ENCODE results near the gene FOXC1.

FOXC1 gene

DNA sequence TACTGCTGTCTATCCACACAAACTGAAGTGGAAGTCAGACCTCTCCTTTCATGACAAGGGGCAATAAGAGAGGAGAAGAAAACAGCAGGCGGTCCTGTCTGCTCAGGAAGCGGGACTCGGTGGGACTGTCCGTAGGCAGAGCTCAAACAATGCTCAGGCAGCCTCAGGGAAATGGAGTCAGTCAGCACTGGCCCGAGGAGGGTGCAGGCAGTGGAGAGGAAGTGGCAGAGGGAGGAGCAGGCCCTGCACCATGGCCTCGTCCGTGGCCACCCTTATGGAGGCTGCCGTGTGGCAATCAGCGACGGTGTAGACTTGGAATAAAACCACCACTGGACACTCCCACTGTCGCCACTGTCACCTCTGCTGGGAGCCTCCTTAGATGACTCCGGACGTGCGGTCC lies 19.6 kb downstream of the FOXC1 start:
- Histone ChIP-seq H3K27me3 (ENCODE audit: control insufficient read depth, insufficient read depth, low read length) (peaks cover 55% of the 10 kb centered on the region), H3K4me1 (ENCODE audit: control insufficient read depth, insufficient read depth, low read length) (peaks cover 24% of the 10 kb centered on the region), H3K4me3 (ENCODE audit: low read depth, low read length) (no peak overlapping the region), H3K9me3 (ENCODE audit: control insufficient read depth, insufficient read depth, low read depth, low read length) (no peaks in the 10 kb centered on the region), H3K36me3 (ENCODE audit: control insufficient read depth, insufficient read depth, low read length) (no peaks in the 10 kb centered on the region), H3K9ac (ENCODE audit: low read length) (no peak overlapping the region), H3K27ac (ENCODE audit: low read depth, low read length) (no peak overlapping the region)

DNA sequence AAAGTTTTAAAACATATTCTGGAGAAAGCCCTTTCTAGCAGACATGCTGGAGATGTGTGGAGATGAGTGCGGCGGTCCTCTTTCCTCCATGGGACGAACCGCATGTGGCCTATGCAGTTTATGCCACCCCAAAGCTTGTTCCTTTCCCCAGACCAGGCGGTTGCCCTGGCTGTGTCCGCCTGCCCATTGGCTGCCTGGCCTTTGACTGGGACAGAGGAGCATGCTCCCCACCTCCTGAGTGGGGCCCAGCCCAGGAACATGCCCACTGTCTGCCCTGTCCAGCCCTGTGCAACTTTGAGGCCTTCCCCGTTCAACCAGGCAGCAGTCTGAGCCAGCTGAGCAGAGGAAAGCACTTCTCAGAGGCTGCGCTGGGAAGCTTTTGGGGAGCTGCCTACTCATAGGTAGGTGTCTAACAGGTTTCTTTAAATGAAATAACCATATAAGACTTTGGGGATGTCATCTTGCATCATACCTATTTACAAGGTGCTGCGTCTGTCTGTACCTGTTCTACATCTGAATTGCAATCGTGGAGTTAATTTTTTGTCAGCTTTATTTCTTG lies 20.6 kb downstream of the FOXC1 start:
- H3K36me3 ChIP-seq (ENCODE audit: control insufficient read depth, insufficient read depth, low read length), result no peaks in the 10 kb centered on the region

DNA sequence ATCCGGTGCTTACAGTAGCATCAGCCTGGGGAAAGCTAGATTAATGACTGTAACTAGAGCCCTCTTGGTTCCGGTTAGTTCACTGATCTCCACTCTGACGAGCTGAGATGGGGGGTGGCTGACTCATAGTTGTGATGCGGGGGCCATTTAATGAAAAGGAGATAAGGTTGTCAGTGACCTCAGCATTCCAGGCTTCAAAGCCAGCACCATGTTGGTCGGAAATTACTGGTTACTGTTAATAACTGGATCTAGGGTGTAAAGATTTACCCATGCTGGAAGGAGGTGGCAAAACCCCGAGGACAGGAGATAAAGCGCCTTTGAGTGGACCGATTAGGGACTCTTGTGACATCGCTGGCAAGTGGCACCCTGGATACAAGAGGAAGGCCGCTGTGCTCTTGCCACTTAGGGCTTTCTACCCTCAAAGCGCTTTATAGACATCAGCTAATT lies 21.1 kb downstream of the FOXC1 start:
- Histone ChIP-seq H3K9ac (ENCODE audit: low read length) (no peak overlapping the region), H3K36me3 (ENCODE audit: control insufficient read depth, insufficient read depth, low read length) (no peaks in the 10 kb centered on the region), H3K27me3 (ENCODE audit: control insufficient read depth, insufficient read depth, low read length) (peaks cover 40% of the 10 kb centered on the region), H3K4me3 (ENCODE audit: low read depth, low read length) (no peak overlapping the region), H3K9me3 (ENCODE audit: control insufficient read depth, insufficient read depth, low read depth, low read length) (no peaks in the 10 kb centered on the region), H3K4me1 (ENCODE audit: control insufficient read depth, insufficient read depth, low read length) (peaks cover 15% of the 10 kb centered on the region; the same call in 1 of the 2 replicates), H3K27ac (ENCODE audit: low read depth, low read length) (no peak overlapping the region)

More for the DNA sequence above, 20.6 kb downstream of the FOXC1 start:
- no peak overlapping the region for H3K9ac ChIP-seq (ENCODE audit: low read length)
- no peak overlapping the region for H3K27ac ChIP-seq (ENCODE audit: low read depth, low read length)
- no peak overlapping the region for H3K4me3 ChIP-seq (ENCODE audit: low read depth, low read length)
- H3K27me3 ChIP-seq (ENCODE audit: control insufficient read depth, insufficient read depth, low read length), result peaks cover 45% of the 10 kb centered on the region
- H3K9me3 ChIP-seq (ENCODE audit: control insufficient read depth, insufficient read depth, low read depth, low read length), result no peaks in the 10 kb centered on the region
- peaks cover 19% of the 10 kb centered on the region for H3K4me1 ChIP-seq (ENCODE audit: control insufficient read depth, insufficient read depth, low read length)

DNA sequence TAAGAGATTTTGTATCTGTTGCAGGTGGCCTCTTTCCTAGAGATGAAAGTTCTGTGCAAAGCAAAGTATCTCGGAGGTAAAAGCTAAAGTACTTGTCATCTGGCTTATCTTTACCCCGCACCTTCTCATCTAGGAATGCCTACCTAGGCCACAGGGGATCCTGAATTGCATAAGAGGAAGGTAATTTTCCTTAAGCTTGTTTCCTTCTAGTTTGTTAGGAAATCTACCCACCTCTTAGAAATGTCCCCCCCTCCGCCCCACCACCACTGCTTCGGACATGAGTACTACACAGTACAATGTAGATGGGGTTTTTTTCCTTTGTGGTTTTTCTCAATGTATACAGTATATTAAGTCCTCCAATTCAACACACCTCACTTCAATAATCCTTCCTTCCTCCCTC lies 21.5 kb downstream of the FOXC1 start:
- no peak overlapping the region for H3K9ac ChIP-seq (ENCODE audit: low read length)
- peaks cover 15% of the 10 kb centered on the region; the same call in 1 of the 2 replicates for H3K4me1 ChIP-seq (ENCODE audit: control insufficient read depth, insufficient read depth, low read length)
- no peaks in the 10 kb centered on the region for H3K9me3 ChIP-seq (ENCODE audit: control insufficient read depth, insufficient read depth, low read depth, low read length)
- H3K36me3 ChIP-seq (ENCODE audit: control insufficient read depth, insufficient read depth, low read length), result no peaks in the 10 kb centered on the region
- no peak overlapping the region for H3K4me3 ChIP-seq (ENCODE audit: low read depth, low read length)
- H3K27ac ChIP-seq (ENCODE audit: low read depth, low read length), result no peak overlapping the region
- peaks cover 36% of the 10 kb centered on the region for H3K27me3 ChIP-seq (ENCODE audit: control insufficient read depth, insufficient read depth, low read length)

DNA sequence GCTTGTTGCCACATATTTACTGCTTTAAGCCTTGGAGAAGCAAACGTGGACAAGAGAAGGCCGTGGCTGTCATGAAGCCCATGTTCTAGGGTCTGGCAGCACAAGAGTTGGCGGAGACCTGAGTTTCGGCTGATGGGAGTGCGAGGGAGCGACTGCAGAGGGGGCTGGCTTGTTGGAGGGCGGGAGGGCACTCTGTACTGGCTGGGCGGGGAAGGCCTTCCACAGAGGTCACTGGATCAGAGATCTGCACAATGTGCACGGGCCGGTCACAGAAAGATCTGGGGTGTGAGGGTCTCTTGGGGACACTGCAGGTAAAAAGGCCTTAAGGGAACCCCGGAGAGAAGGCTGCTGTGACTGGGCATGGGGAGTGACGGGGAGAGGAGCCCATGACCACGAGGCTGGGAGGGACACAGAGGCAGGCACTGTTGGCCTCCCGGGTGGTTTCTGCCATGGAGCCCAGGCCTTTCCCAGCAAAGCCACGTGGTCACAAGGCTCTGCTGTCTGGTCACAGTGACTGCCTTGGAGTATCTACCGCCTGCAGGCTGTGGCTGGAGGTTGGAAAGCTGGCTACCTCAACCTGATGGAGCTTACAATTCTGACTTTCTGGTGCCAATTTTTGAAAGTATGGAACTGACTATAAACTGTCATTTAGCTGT lies 23.8 kb downstream of the FOXC1 start:
- H3K9me3 ChIP-seq (ENCODE audit: control insufficient read depth, insufficient read depth, low read depth, low read length), result no peaks in the 10 kb centered on the region
- no peaks in the 10 kb centered on the region for H3K36me3 ChIP-seq (ENCODE audit: control insufficient read depth, insufficient read depth, low read length)
- no peak overlapping the region for H3K27ac ChIP-seq (ENCODE audit: low read depth, low read length)
- H3K27me3 ChIP-seq (ENCODE audit: control insufficient read depth, insufficient read depth, low read length), result peaks cover 13% of the 10 kb centered on the region
- peaks cover 12% of the 10 kb centered on the region; the same call in 1 of the 2 replicates for H3K4me1 ChIP-seq (ENCODE audit: control insufficient read depth, insufficient read depth, low read length)
- H3K4me3 ChIP-seq (ENCODE audit: low read depth, low read length), result no peak overlapping the region
- no peak overlapping the region for H3K9ac ChIP-seq (ENCODE audit: low read length)

DNA sequence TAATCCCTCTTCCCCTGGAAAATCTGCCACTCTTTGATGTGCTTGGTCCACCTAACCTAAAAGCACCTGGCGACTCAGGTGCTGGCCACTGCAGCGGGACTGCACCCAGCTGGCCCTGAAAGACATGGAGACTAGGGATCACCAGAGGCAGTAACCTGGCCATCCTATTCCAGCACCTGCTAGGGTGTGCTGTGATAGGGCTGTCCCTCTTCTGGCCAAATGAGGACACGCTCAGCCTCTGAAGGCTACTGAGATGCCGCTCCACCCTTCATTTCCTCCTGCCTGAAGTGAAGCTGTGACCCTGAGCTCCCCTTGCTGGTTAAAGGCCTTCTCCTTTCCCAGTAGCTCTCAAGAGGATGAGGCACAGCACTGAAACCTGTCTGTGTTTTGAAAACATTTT lies 24.4 kb downstream of the FOXC1 start:
- no peaks in the 10 kb centered on the region for H3K9me3 ChIP-seq (ENCODE audit: control insufficient read depth, insufficient read depth, low read depth, low read length)
- H3K4me3 ChIP-seq (ENCODE audit: low read depth, low read length), result no peak overlapping the region
- peaks cover 12% of the 10 kb centered on the region; the same call in 1 of the 2 replicates for H3K4me1 ChIP-seq (ENCODE audit: control insufficient read depth, insufficient read depth, low read length)
- H3K27ac ChIP-seq (ENCODE audit: low read depth, low read length), result no peak overlapping the region
- H3K36me3 ChIP-seq (ENCODE audit: control insufficient read depth, insufficient read depth, low read length), result no peaks in the 10 kb centered on the region
- peaks cover 7% of the 10 kb centered on the region for H3K27me3 ChIP-seq (ENCODE audit: control insufficient read depth, insufficient read depth, low read length)
- H3K9ac ChIP-seq (ENCODE audit: low read length), result no peak overlapping the region

DNA sequence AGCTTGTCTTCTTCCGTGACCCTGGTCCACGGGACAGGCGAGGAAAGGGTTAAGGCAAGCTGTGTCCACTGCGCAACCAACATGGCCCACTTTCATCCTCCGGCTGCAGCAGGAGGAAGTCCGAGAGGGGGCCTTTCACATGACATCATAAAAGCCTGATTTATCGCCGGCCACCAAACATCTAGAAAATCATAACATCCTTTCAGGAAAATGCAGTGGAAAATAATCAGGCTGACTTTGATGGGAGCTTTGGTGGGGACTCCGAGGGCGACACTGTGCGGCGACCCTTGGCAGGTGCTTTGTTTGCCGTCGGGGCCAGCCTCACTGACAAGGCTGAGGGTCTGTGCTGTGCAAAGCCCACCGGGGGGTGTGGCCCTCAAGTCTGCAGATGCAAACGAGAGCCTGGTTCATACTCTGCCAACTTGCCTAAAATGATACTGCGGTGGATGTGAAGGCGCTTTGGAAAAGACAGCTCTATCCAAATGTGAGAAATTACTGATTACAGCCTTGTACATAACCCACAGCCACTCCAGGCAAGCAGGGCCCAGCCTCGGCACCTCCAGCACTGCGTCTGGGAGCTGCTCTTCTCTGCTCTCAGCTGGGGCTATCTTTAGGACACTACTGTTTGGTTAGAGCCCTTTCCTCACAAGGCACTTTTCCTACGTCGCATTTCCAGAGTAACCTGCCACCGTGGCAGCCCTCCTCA lies 25.7 kb downstream of the FOXC1 start:
- H3K9ac ChIP-seq (ENCODE audit: low read length), result no peak overlapping the region
- H3K4me1 ChIP-seq (ENCODE audit: control insufficient read depth, insufficient read depth, low read length), result peaks cover 7% of the 10 kb centered on the region; the same call in 1 of the 2 replicates
- no peaks in the 10 kb centered on the region; the same call in 1 of the 2 replicates for H3K27me3 ChIP-seq (ENCODE audit: control insufficient read depth, insufficient read depth, low read length)
- H3K27ac ChIP-seq (ENCODE audit: low read depth, low read length), result no peak overlapping the region
- no peaks in the 10 kb centered on the region for H3K9me3 ChIP-seq (ENCODE audit: control insufficient read depth, insufficient read depth, low read depth, low read length)
- no peaks in the 10 kb centered on the region for H3K36me3 ChIP-seq (ENCODE audit: control insufficient read depth, insufficient read depth, low read length)
- H3K4me3 ChIP-seq (ENCODE audit: low read depth, low read length), result no peak overlapping the region

DNA sequence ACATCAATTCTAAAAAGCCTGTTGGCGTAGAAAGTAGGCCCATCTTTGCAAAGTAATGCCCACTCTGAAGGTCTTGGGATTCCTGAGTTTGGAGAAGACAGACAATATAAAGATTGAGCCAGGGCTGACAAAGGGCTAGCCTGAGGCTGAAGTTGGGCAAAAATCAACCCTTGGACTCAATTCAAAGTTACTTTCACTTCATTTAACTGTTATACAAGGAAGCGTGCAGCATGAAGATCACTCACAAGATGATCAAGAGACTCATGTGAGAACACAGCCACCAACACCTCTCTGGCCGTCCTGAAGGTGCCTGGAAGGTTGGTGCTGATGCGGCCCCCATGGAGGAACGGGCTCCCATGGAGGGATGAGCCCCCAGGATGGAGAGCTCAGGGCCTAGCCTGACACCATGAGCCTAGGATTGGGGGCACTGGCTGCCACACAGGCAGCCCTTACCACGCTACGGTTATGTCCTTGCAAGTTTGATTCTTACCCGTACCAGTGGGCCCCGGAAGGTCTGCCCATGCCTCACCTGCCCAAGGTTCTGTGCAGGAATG lies 26.6 kb downstream of the FOXC1 start:
- no peak overlapping the region for H3K9ac ChIP-seq (ENCODE audit: low read length)
- H3K27ac ChIP-seq (ENCODE audit: low read depth, low read length), result no peak overlapping the region
- H3K36me3 ChIP-seq (ENCODE audit: control insufficient read depth, insufficient read depth, low read length), result no peaks in the 10 kb centered on the region
- H3K4me1 ChIP-seq (ENCODE audit: control insufficient read depth, insufficient read depth, low read length), result peaks cover 3% of the 10 kb centered on the region; the same call in 1 of the 2 replicates
- H3K4me3 ChIP-seq (ENCODE audit: low read depth, low read length), result no peak overlapping the region
- H3K27me3 ChIP-seq (ENCODE audit: control insufficient read depth, insufficient read depth, low read length), result no peaks in the 10 kb centered on the region
- H3K9me3 ChIP-seq (ENCODE audit: control insufficient read depth, insufficient read depth, low read depth, low read length), result no peaks in the 10 kb centered on the region

DNA sequence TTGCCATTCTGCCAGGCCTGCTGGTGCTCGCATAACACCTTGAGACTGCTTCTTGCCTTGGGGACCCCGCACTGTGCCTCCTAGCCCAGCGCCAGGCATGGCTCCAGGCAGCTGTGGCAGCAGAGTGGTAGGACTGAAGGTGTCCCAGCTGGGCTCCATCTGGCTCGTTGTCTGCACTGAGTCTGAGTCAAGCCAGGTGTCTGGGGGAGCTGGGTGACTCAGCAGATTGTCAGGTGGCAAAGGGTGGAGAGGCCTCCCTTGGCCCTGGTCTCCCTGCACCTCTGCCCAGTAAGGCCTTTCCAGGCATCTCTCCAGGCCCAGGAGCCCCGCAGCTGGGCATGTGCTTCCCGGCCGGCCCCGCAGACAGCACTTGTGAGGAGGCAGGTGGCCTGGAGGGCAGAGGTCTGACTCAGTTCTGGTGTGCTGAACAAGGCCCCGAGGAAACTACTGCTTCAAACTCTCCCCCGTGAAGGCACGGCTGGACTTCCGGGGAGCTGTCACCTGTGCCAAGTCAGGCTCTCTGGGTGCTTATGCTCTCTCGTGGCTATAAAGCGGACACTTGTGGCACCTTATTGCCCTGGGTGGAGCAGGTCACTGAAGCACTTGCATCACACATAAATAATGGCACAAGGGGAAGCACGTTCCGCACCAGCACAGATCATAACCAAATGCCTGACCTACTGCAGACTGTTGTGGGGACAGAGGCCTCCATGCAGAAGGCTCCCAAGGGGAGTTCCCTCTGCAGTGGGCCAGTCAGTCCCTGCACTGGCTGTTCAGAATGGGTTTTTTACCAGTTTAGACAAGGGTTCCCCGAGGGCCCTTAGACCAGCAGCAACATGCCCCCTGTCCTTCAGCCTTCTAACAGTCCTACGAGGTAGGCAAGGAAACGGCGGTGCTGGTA lies 27.5 kb downstream of the FOXC1 start:
- H3K9ac ChIP-seq (ENCODE audit: low read length), result no peak overlapping the region
- peaks cover 4% of the 10 kb centered on the region; the same call in 1 of the 2 replicates for H3K4me1 ChIP-seq (ENCODE audit: control insufficient read depth, insufficient read depth, low read length)
- no peaks in the 10 kb centered on the region for H3K27me3 ChIP-seq (ENCODE audit: control insufficient read depth, insufficient read depth, low read length)
- no peak overlapping the region for H3K27ac ChIP-seq (ENCODE audit: low read depth, low read length)
- no peaks in the 10 kb centered on the region for H3K9me3 ChIP-seq (ENCODE audit: control insufficient read depth, insufficient read depth, low read depth, low read length)
- no peaks in the 10 kb centered on the region for H3K36me3 ChIP-seq (ENCODE audit: control insufficient read depth, insufficient read depth, low read length)
- H3K4me3 ChIP-seq (ENCODE audit: low read depth, low read length), result no peak overlapping the region

DNA sequence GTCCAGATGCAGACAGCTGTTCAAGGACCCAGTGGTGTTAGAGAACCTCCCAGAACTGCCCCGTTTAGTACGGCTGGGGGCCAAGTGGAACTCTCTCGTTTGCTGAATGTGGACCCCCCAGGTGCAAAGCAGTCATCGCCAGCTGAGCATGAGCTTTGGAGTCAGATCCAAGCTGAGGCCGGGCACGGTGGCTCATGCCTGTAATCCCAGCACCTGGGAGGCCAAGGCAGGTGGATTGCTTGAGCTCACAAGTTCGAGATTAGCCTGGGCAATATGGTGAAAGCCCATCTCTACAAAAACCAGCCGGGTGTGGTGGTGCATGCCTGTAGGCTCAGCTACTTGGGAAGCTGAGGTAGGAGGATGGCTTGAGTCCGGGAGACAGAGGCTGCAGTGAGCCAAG lies 29.7 kb downstream of the FOXC1 start:
- H3K9me3 ChIP-seq (ENCODE audit: control insufficient read depth, insufficient read depth, low read depth, low read length), result no peaks in the 10 kb centered on the region
- H3K4me3 ChIP-seq (ENCODE audit: low read depth, low read length), result no peak overlapping the region
- H3K4me1 ChIP-seq (ENCODE audit: control insufficient read depth, insufficient read depth, low read length), result peaks cover 4% of the 10 kb centered on the region; the same call in 1 of the 2 replicates
- no peak overlapping the region for H3K27ac ChIP-seq (ENCODE audit: low read depth, low read length)
- no peaks in the 10 kb centered on the region for H3K27me3 ChIP-seq (ENCODE audit: control insufficient read depth, insufficient read depth, low read length)
- no peaks in the 10 kb centered on the region for H3K36me3 ChIP-seq (ENCODE audit: control insufficient read depth, insufficient read depth, low read length)
- H3K9ac ChIP-seq (ENCODE audit: low read length), result no peak overlapping the region
